OCI-LY7 (cell line): Measurements from ENCODE around the gene CD226. TPM values are rescaled to one million over a fixed set of nuclear protein-coding genes. Genes with fewer than 3 reads are reported as not detected.

Experiments used
- BruUV-seq: library from RNA; stranded (reverse); fragments of 400-500 nt; replicated peaks from 2 replicates; lab custom pipeline; 2021; lab: Mats Ljungman, UMichigan
- CTCF ChIA-PET: fragments of 300-600 bp; sonication (Branson Sonifier 250); formaldehyde crosslinking; loops from one replicate; lab custom pipeline; 2022; ENCODE audit warnings: antibody characterized with exemption; ENCODE audit not compliant: unreplicated experiment; lab: Charles Lee
- POLR2A ChIA-PET: fragments of 300-600 bp; sonication (Branson Sonifier 250); formaldehyde crosslinking; loops from one replicate; lab custom pipeline; 2022; ENCODE audit warnings: antibody characterized with exemption; lab: Charles Lee
- DNase-seq: peaks from one replicate; pipeline ENCODE4 v3.0.0-alpha.2; 2015; ENCODE audit warnings: low spot score
- H2AFZ ChIP-seq: fragments of 200-600 bp; sonication (generic), shearing (Covaris generic); 2 replicates; pipeline ENCODE4 v1.6.1; 2014; ENCODE audit warnings: mild to moderate bottlenecking, antibody characterized with exemption, low read length, moderate library complexity
- H3K27ac ChIP-seq: fragments of 200-600 bp; sonication (generic); 2 replicates; pipeline ENCODE4 v1.5.1; 2014; ENCODE audit warnings: mixed run types, low read depth, mild to moderate bottlenecking, moderate library complexity, low read length, inconsistent platforms; ENCODE audit not compliant: poor library complexity, severe bottlenecking
- H3K36me3 ChIP-seq: fragments of 200-600 bp; sonication (generic); 2 replicates; pipeline ENCODE4 v1.6.1; 2014; ENCODE audit warnings: mild to moderate bottlenecking, antibody characterized with exemption, low read length, moderate library complexity, mixed read lengths; ENCODE audit not compliant: insufficient read depth
- H3K4me1 ChIP-seq: fragments of 200-600 bp; sonication (generic); 2 replicates; pipeline ENCODE4 v1.5.1; 2014; ENCODE audit warnings: mild to moderate bottlenecking, low read length; ENCODE audit not compliant: insufficient read depth, poor library complexity, severe bottlenecking
- H3K4me2 ChIP-seq: fragments of 200-600 bp; sonication (generic); 2 replicates; pipeline ENCODE4 v1.6.1; 2014; ENCODE audit warnings: mild to moderate bottlenecking, low read length
- H3K4me3 ChIP-seq: fragments of 200-600 bp; sonication (generic); 2 replicates; pipeline ENCODE4 v1.5.1; 2014; ENCODE audit warnings: mild to moderate bottlenecking, low read depth, low read length; ENCODE audit not compliant: poor library complexity, severe bottlenecking
- H3K79me2 ChIP-seq: fragments of 200-600 bp; sonication (generic); 2 replicates; pipeline ENCODE4 v1.6.1; 2016; ENCODE audit warnings: low read depth, mild to moderate bottlenecking, low read length, moderate library complexity, mixed read lengths; ENCODE audit not compliant: insufficient read depth
- H3K9me2 ChIP-seq: fragments of 200-600 bp; sonication (generic); 2 replicates; pipeline ENCODE4 v1.6.1; 2016; ENCODE audit warnings: mild to moderate bottlenecking, low read length, mixed read lengths; ENCODE audit not compliant: insufficient read depth
- H3K9me3 ChIP-seq: fragments of 200-600 bp; sonication (generic); 2 replicates; pipeline ENCODE4 v1.6.1; 2014; ENCODE audit warnings: mild to moderate bottlenecking, mixed run types, low read length, mixed read lengths
- H4K20me1 ChIP-seq: fragments of 200-600 bp; sonication (generic); 2 replicates; pipeline ENCODE4 v1.6.1; 2014; ENCODE audit warnings: mild to moderate bottlenecking, antibody characterized with exemption, low read length, moderate library complexity, mixed read lengths; ENCODE audit not compliant: insufficient read depth
- CTCF ChIP-seq: fragments of 200-600 bp; sonication (generic); conservative IDR thresholded peaks from 2 replicates; pipeline ENCODE4 v1.5.1; 2014; ENCODE audit warnings: mild to moderate bottlenecking, antibody characterized with exemption, low read length, moderate library complexity, mixed read lengths
- EZH2phosphoT487 ChIP-seq: fragments of 200-600 bp; sonication (generic); IDR thresholded peaks from 2 replicates; pipeline ENCODE4 v1.6.1; 2018; ENCODE audit warnings: low read depth, borderline replicate concordance, mild to moderate bottlenecking, mixed run types, antibody characterized with exemption, low read length, moderate library complexity, mixed read lengths
- intact Hi-C: fragments of 100-400 bp; cut with micrococcal nuclease; formaldehyde crosslinking; loops from one replicate; pipeline ENCODE4 v1.10.0; 2022; ENCODE audit not compliant: unreplicated experiment
- total RNA-seq, 2 experiments: library from RNA; depleted of rRNA in 1 of 2; stranded (reverse); fragments of >200 nt in 1 of 2; shearing (Covaris generic) in 1 of 2; gene quantifications; 2 replicates each; pipeline ENCODE4 v1.2.3, GENCODE V29; 2014 to 2022

Gene CD226
- total RNA-seq, 2 experiments from 2014 or later = 0.25 TPM; not detected in 1

GRCh38 chr18:69956665-69957620 lies 9.3 kb upstream of the CD226 start:
- Histone ChIP-seq H2AFZ (no peak overlapping the region), H3K9me3 (no peaks in the 10 kb centered on the region), H3K4me2 (no peak overlapping the region), H3K4me3 (no peak overlapping the region), H3K79me2 (no peaks in the 10 kb centered on the region), H3K9me2 (no peaks in the 10 kb centered on the region), H3K4me1 (no peaks in the 10 kb centered on the region), H4K20me1 (no peaks in the 10 kb centered on the region), H3K36me3 (no peaks in the 10 kb centered on the region), H3K27ac (no peak overlapping the region)
- intact Hi-C loops = no loop called here
- no peak for TF ChIP-seq CTCF
- no peak for TF ChIP-seq EZH2phosphoT487
- CTCF ChIA-PET = no interaction called here
- BruUV-seq = no TSS peak
- POLR2A ChIA-PET = interaction anchor here (0.6 to 1.0 kb wide), 3 partner anchors 38 to 630 kb away, joined by 3 to 4 read pairs (median 3); no protein-coding TSS in a partner anchor
- no peak for DNase-seq

- H3K36me3 ChIP-seq = no peaks in the 10 kb centered on the region
- no peaks in the 10 kb centered on the region for H4K20me1 ChIP-seq
- no peak for DNase-seq
- H3K9me2 ChIP-seq = no peaks in the 10 kb centered on the region
- no peak overlapping the region for H3K4me3 ChIP-seq
- no peaks in the 10 kb centered on the region for H3K79me2 ChIP-seq
- ChIA-PET POLR2A (no interaction called here), CTCF (no interaction called here)
- intact Hi-C loops = no loop called here
- H3K9me3 ChIP-seq = no peaks in the 10 kb centered on the region
- H3K4me2 ChIP-seq = no peak overlapping the region
- H2AFZ ChIP-seq = no peak overlapping the region
- TF ChIP-seq EZH2phosphoT487 = no peak
- TF ChIP-seq CTCF = no peak
- H3K27ac ChIP-seq = no peak overlapping the region
- BruUV-seq = no TSS peak
- H3K4me1 ChIP-seq = no peaks in the 10 kb centered on the region
These were observed 8.4 kb upstream of the CD226 start for GRCh38 chr18:69956057-69956456.
